Endothelial cell of umbilical vein (primary cell): ENCODE measurements around the gene NSG2. TPM values are rescaled to one million over a fixed set of nuclear protein-coding genes. Genes with fewer than 3 reads are reported as not detected.

Source experiments
- BruUV-seq: library from RNA; stranded (reverse); fragments of 400-500 nt; replicated peaks from 2 replicates; lab custom pipeline; 2021; lab: Mats Ljungman, UMichigan
- CTCF ChIA-PET: fragments of 300-600, 350-600 bp; sonication (Branson Sonifier 250); formaldehyde crosslinking; loops from one replicate; lab custom pipeline; 2021; ENCODE audit warnings: antibody characterized with exemption, inconsistent platforms; lab: Charles Lee
- POLR2A ChIA-PET: fragments of 300-600, 350-600 bp; sonication (Branson Sonifier 250); formaldehyde crosslinking; loops from one replicate; lab custom pipeline; 2021; ENCODE audit warnings: antibody characterized with exemption, inconsistent platforms; lab: Charles Lee
- DNase-seq: peaks from one replicate; pipeline ENCODE4 v3.0.0-alpha.2; 2011; ENCODE audit warnings: low read depth, low spot score
- FAIRE-seq: peaks from 2 replicates; lab custom pipeline; 2011; peaks lifted over from hg19 to GRCh38; lab: Jason Lieb, UNC
- H2AFZ ChIP-seq: 2 replicates; pipeline ENCODE4 v1.6.0; 2012; ENCODE audit warnings: low read depth, low read length, control low read depth, inconsistent platforms
- H3K27ac ChIP-seq: 2 replicates; pipeline ENCODE4 v1.5.1; 2011; ENCODE audit warnings: low read depth, mild to moderate bottlenecking, control low read depth, low read length, moderate library complexity; ENCODE audit not compliant: insufficient read depth
- H3K27me3 ChIP-seq, 2 experiments: 2 replicates each; pipeline versions ENCODE4 v1.6.0 to v1.6.1; 2011; ENCODE audit warnings: low read length in 2 of 2, mixed read lengths in 1 of 2; ENCODE audit not compliant: control insufficient read depth in 2 of 2, insufficient read depth in 2 of 2
- H3K36me3 ChIP-seq, 2 experiments: 2 replicates in 1 of 2; 3 replicates in 1 of 2; pipeline ENCODE4 v1.5.1; 2011; ENCODE audit warnings: low read length in 2 of 2, mild to moderate bottlenecking in 1 of 2, moderate library complexity in 1 of 2; ENCODE audit not compliant: control insufficient read depth in 2 of 2, insufficient read depth in 2 of 2; ENCODE audit errors: extremely low read depth in 1 of 2
- H3K4me1 ChIP-seq: 3 replicates; pipeline ENCODE4 v1.5.1; 2011; ENCODE audit warnings: mild to moderate bottlenecking, low read length; ENCODE audit not compliant: control insufficient read depth, insufficient read depth; ENCODE audit errors: extremely low read depth
- H3K4me2 ChIP-seq: 2 replicates; pipeline ENCODE4 v1.6.1; 2011; ENCODE audit warnings: low read length, control low read depth, mixed read lengths; ENCODE audit not compliant: insufficient read depth
- H3K4me3 ChIP-seq, 3 experiments: fragments of 200-600 bp in 1 of 3; sonication (generic), shearing (Covaris generic) in 1 of 3; replicated peaks in 1 of 3; 2 replicates each; pipeline ENCODE4 v1.5.1; 2011 to 2016; ENCODE audit warnings: control low read depth in 3 of 3, low read length in 3 of 3, mild to moderate bottlenecking in 2 of 3, inconsistent platforms in 1 of 3, low read depth in 1 of 3, moderate library complexity in 1 of 3; ENCODE audit not compliant: insufficient read depth in 1 of 3
- H3K79me2 ChIP-seq: 2 replicates; pipeline ENCODE4 v1.6.0; 2012; ENCODE audit warnings: low read length, inconsistent platforms; ENCODE audit not compliant: control insufficient read depth, insufficient read depth
- H3K9ac ChIP-seq: replicated peaks from 2 replicates; pipeline ENCODE3; 2011; ENCODE audit warnings: low read length, control low read depth; ENCODE audit not compliant: insufficient read depth; ENCODE audit errors: extremely low read depth
- H3K9me1 ChIP-seq: replicated peaks from 3 replicates; pipeline ENCODE4 v1.6.0; 2011; ENCODE audit warnings: mild to moderate bottlenecking, low read length; ENCODE audit not compliant: control insufficient read depth, insufficient read depth; ENCODE audit errors: extremely low read depth
- H3K9me3 ChIP-seq: replicated peaks from 2 replicates; pipeline ENCODE4 v1.5.1; 2012; ENCODE audit warnings: low read length, inconsistent platforms; ENCODE audit not compliant: control insufficient read depth, insufficient read depth
- H4K20me1 ChIP-seq: replicated peaks from 2 replicates; pipeline ENCODE3; 2011; ENCODE audit warnings: mild to moderate bottlenecking, low read length; ENCODE audit not compliant: control insufficient read depth, insufficient read depth; ENCODE audit errors: extremely low read depth
- CTCF ChIP-seq, 2 donors: IDR thresholded peaks; 1 replicate in 1 of 2; 2 replicates in 1 of 2; pipeline ENCODE4 v1.5.1; 2011; ENCODE audit warnings: low read length in 2 of 2, mild to moderate bottlenecking in 2 of 2, moderate library complexity in 2 of 2, control low read depth in 1 of 2, inconsistent platforms in 1 of 2, low read depth in 1 of 2; ENCODE audit not compliant: insufficient read depth in 1 of 2; ENCODE audit errors: extremely low read depth in 1 of 2
- EZH2 ChIP-seq: IDR thresholded peaks from 2 replicates; pipeline ENCODE4 v1.6.1; 2012; ENCODE audit warnings: borderline replicate concordance, low read depth, mild to moderate bottlenecking, moderate library complexity, low read length, inconsistent platforms; ENCODE audit not compliant: severe bottlenecking
- FOS ChIP-seq: IDR thresholded peaks from 2 replicates; pipeline ENCODE4 v1.6.1; 2011; ENCODE audit warnings: mild to moderate bottlenecking, low read length, moderate library complexity, borderline replicate concordance; ENCODE audit not compliant: insufficient read depth
- GATA2 ChIP-seq: IDR thresholded peaks from 2 replicates; pipeline ENCODE4 v1.7.0; 2011; ENCODE audit warnings: low read depth, mild to moderate bottlenecking, moderate library complexity, mixed read lengths, low read length; ENCODE audit not compliant: insufficient read length, insufficient read depth
- JUN ChIP-seq: IDR thresholded peaks from 2 replicates; pipeline ENCODE4 v1.6.1; 2011; ENCODE audit warnings: borderline replicate concordance, low read depth; ENCODE audit not compliant: insufficient read length, insufficient read depth
- MAX ChIP-seq: IDR thresholded peaks from 2 replicates; pipeline ENCODE4 v1.6.1; 2011; ENCODE audit not compliant: insufficient read depth, insufficient read length
- MYC ChIP-seq: IDR thresholded peaks from one replicate; pipeline ENCODE4 v1.6.1; 2011; ENCODE audit warnings: mild to moderate bottlenecking, low read depth, low read length
- POLR2A ChIP-seq: IDR thresholded peaks from 2 replicates; pipeline ENCODE4 v1.6.1; 2012; ENCODE audit warnings: low read depth, mild to moderate bottlenecking, control low read depth, low read length
- POLR2AphosphoS5 ChIP-seq: IDR thresholded peaks from 2 replicates; pipeline ENCODE4 v1.6.1; 2012; ENCODE audit warnings: low read depth, mild to moderate bottlenecking, control low read depth, low read length, moderate library complexity; ENCODE audit not compliant: insufficient read depth
- dilution Hi-C: fragments of 300-500 bp; cut with MboI; formaldehyde crosslinking; loops from one replicate; pipeline ENCODE4 v1.15.0; 2019; ENCODE audit warnings: low sequenced_read_pairs; ENCODE audit not compliant: extremely low pct_ligation_motif_present
- intact Hi-C: fragments of 100-400 bp; cut with micrococcal nuclease; formaldehyde crosslinking; loops from one replicate; pipeline ENCODE4 v1.10.0; 2022
- polyA plus RNA-seq, 4 experiments: library from polyadenylated mRNA; depleted of rRNA in 3 of 4; stranded (reverse) in 3 of 4; unstranded in 1 of 4; fragments of >200 nt; gene quantifications; 2 replicates each; pipeline versions ENCODE4 v1.2.1 to v1.2.3, GENCODE V29; 2011 to 2012; ENCODE audit warnings: missing spikeins in 1 of 4
- total RNA-seq: library from RNA; stranded (reverse); gene quantifications from 2 replicates; pipeline ENCODE4 v1.2.3, GENCODE V29; 2021

Gene NSG2
- total and polyA plus RNA-seq, 2 donors (not counting 3 experiments of a cell fraction or from before 2014, with no cell fraction given): not detected

GRCh38 chr5:174052636-174053035 is 7.1 kb downstream of the NSG2 start:
- POLR2A ChIA-PET: no interaction called here
- TF ChIP-seq GATA2: no peak
- no peak for TF ChIP-seq CTCF (IDR thresholded peaks at IDR 0.05; ENCODE audit: extremely low read depth in 1 of 2, insufficient read depth in 1 of 2, low read depth in 1 of 2, low read length in 2 of 2)
- TF ChIP-seq EZH2: no peak
- TF ChIP-seq POLR2A: no peak
- TF ChIP-seq MYC: no peak
- TF ChIP-seq JUN: no peak
- no peak for TF ChIP-seq MAX
- TF ChIP-seq FOS: no peak
- no peak for TF ChIP-seq POLR2AphosphoS5
- Histone ChIP-seq H3K4me1 (no peaks in the 10 kb centered on the region), H3K9me3 (no peaks in the 10 kb centered on the region), H3K9me1 (no peaks in the 10 kb centered on the region), H3K27ac (no peak overlapping the region), H4K20me1 (no peaks in the 10 kb centered on the region), H3K9ac (no peak overlapping the region), H3K27me3 (no peaks in the 10 kb centered on the region), H3K4me2 (no peak overlapping the region), H3K4me3 (no peak overlapping the region), H2AFZ (no peak overlapping the region), H3K79me2 (no peaks in the 10 kb centered on the region), H3K36me3 (no peaks in the 10 kb centered on the region)
- DNase-seq (no peak), FAIRE-seq (no peak)
- BruUV-seq: no TSS peak
- CTCF ChIA-PET: no interaction called here
- dilution Hi-C loops (no loop called here), intact Hi-C loops (no loop called here)
